ENCODE measurements around the gene EEF1B2.

GRCh38 chr2:206201075-206201848 is 41.6 kb downstream of the EEF1B2 start:
- TF ChIP-seq FOXP2 (optimal IDR thresholded peaks at IDR 0.05; ENCODE audit: borderline replicate concordance, extremely low read depth, extremely low read length, insufficient read depth) (no peak), POLR2AphosphoS5 (IDR thresholded peaks at IDR 0.05; ENCODE audit: low read depth, low read length) (no peak), SIN3A (IDR thresholded peaks at IDR 0.05; ENCODE audit: borderline replicate concordance, insufficient read depth, low read length) (no peak)
